Osteocyte (in vitro differentiated cells): ENCODE measurements around the gene HOXA10. TPM values are rescaled to one million over a fixed set of nuclear protein-coding genes. Genes with fewer than 3 reads are reported as not detected.

Source experiments
- DNase-seq: peaks from one replicate; pipeline ENCODE4 v3.0.0; 2021; ENCODE audit warnings: mixed read lengths; ENCODE audit not compliant: unreplicated experiment; ENCODE audit errors: extremely low spot score
- H3K27ac Mint-ChIP-seq: one replicate; pipeline ENCODE4 v1.8.0; 2021; ENCODE audit warnings: mild to moderate bottlenecking, mixed read lengths; ENCODE audit not compliant: unreplicated experiment
- H3K27me3 Mint-ChIP-seq: one replicate; pipeline ENCODE4 v1.8.0; 2021; ENCODE audit warnings: mixed read lengths; ENCODE audit not compliant: unreplicated experiment
- H3K36me3 Mint-ChIP-seq: one replicate; pipeline ENCODE4 v1.8.0; 2021; ENCODE audit warnings: mixed read lengths; ENCODE audit not compliant: unreplicated experiment
- H3K4me1 Mint-ChIP-seq: one replicate; pipeline ENCODE4 v1.8.0; 2021; ENCODE audit warnings: mixed read lengths; ENCODE audit not compliant: unreplicated experiment
- H3K4me3 Mint-ChIP-seq: one replicate; pipeline ENCODE4 v1.8.0; 2021; ENCODE audit warnings: mild to moderate bottlenecking, moderate library complexity, mixed read lengths; ENCODE audit not compliant: unreplicated experiment
- H3K9me3 Mint-ChIP-seq: one replicate; pipeline ENCODE4 v1.8.0; 2021; ENCODE audit warnings: mixed read lengths; ENCODE audit not compliant: unreplicated experiment
- total RNA-seq: library from RNA; stranded (reverse); gene quantifications from 2 replicates; pipeline ENCODE4 v1.2.1, GENCODE V29; 2021
- TF ChIP-seq, protein P1 (sequence below): fragments of 200-600 bp; sonication (generic); IDR thresholded peaks from 2 replicates; pipeline ENCODE4 v1.5.0; 2021; ENCODE audit warnings: antibody characterized with exemption, mild to moderate bottlenecking, moderate library complexity

HOXA10 gene
- total RNA-seq, 1 donor from 2014 or later: not detected

DNA sequence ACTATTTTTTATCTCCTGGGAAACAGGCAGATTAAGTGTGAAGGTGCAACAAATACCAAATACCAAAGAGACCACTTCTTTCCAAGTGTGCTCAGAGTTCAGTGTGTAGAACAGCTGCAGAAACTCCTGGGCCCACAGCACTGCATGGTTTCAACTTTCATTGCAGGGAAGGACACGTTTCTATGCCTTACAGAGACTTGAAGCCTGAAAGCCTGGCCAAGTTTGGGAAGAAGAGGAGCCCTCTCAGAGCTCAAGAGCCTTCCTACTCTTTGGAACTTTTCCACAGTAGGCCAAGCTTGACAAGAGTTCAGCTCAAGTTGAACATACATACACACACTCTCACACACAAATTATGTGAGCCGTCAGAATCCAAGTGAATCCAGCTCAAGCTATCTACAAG is 46.1 kb downstream of the HOXA10 start:
- no peaks in the 10 kb centered on the region for H3K9me3 Mint-ChIP-seq
- peaks cover 2% of the 10 kb centered on the region for H3K4me1 Mint-ChIP-seq
- H3K27me3 Mint-ChIP-seq: peaks cover 90% of the 10 kb centered on the region
- H3K27ac Mint-ChIP-seq: no peak overlapping the region
- H3K36me3 Mint-ChIP-seq: no peaks in the 10 kb centered on the region
- no peak for DNase-seq
- H3K4me3 Mint-ChIP-seq: no peak overlapping the region
- TF ChIP-seq, protein P1, sequence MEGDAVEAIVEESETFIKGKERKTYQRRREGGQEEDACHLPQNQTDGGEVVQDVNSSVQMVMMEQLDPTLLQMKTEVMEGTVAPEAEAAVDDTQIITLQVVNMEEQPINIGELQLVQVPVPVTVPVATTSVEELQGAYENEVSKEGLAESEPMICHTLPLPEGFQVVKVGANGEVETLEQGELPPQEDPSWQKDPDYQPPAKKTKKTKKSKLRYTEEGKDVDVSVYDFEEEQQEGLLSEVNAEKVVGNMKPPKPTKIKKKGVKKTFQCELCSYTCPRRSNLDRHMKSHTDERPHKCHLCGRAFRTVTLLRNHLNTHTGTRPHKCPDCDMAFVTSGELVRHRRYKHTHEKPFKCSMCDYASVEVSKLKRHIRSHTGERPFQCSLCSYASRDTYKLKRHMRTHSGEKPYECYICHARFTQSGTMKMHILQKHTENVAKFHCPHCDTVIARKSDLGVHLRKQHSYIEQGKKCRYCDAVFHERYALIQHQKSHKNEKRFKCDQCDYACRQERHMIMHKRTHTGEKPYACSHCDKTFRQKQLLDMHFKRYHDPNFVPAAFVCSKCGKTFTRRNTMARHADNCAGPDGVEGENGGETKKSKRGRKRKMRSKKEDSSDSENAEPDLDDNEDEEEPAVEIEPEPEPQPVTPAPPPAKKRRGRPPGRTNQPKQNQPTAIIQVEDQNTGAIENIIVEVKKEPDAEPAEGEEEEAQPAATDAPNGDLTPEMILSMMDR: no peak

GRCh38 chr7:27126596-27127327 is 47.4 kb downstream of the HOXA10 start:
- H3K36me3 Mint-ChIP-seq: no peaks in the 10 kb centered on the region
- H3K27ac Mint-ChIP-seq: no peak overlapping the region
- DNase-seq: no peak
- H3K9me3 Mint-ChIP-seq: no peaks in the 10 kb centered on the region
- H3K27me3 Mint-ChIP-seq: peaks cover 91% of the 10 kb centered on the region
- TF ChIP-seq, protein P1: no peak
- no peak overlapping the region for H3K4me3 Mint-ChIP-seq
- H3K4me1 Mint-ChIP-seq: peaks cover 2% of the 10 kb centered on the region

DNA sequence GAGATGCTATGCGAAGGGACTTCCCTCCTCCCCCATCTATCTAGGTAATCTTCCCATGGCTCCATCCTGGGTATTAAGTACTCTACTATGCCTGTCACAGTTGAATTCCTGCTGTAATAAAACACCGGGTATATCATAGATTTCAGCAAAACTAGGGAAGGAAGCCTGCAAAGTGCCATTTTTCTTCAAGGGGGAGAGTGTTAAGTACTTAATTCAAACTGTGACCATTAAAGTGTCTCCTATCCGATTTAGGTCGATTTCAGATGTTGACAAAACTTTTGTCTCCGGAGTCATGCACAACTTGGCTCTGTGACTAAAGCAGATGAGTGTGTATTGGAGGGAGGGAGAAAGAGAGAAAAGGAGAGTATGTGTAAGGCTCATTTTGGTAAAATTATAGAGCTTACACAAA is 48.1 kb downstream of the HOXA10 start:
- no peaks in the 10 kb centered on the region for H3K4me1 Mint-ChIP-seq

DNA sequence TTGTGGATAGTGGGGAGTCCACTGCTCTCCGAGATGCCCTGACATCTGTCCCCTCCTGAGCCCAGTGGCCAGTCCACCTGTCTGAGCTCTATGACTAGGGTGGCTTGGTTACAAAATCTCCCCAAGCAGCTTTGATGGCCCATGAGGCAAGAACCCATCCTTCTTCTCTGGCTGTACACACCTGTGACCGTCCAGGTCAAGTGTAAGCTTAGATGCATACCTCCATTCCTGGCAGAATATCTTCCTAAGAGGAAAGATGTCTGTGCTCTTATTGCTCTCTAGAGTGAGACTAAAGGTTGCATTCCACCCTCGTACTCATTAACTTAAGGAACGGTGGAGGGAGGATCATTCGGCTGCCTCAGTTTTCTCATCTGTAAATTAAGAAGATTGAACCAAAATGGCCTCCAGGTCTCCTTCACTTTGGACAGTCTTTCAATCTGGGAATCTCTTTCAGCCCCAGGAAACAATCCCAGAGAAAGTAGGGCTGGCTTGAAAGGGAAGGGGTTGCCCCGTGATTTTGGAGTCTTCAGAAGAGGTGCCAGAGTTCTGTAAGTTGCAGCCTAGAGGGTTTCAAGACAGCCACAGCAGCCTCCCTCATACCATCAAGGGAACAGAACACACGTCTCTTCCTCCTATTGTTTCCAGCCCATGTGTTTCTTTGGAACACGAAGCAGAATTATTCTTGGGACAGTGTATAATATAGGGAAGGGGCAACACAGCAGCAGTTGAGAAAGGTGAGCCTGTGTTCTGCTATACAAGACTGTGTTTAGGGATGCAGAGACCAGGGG is 49.0 kb downstream of the HOXA10 start:
- peaks cover 96% of the 10 kb centered on the region for H3K27me3 Mint-ChIP-seq
- H3K27ac Mint-ChIP-seq: no peak overlapping the region
- no peaks in the 10 kb centered on the region for H3K4me1 Mint-ChIP-seq
- no peaks in the 10 kb centered on the region for H3K36me3 Mint-ChIP-seq
- TF ChIP-seq, protein P1: no peak
- no peak for DNase-seq
- H3K4me3 Mint-ChIP-seq: no peak overlapping the region
- no peaks in the 10 kb centered on the region for H3K9me3 Mint-ChIP-seq

More for the DNA sequence above, 48.1 kb downstream of the HOXA10 start:
- Mint-ChIP-seq H3K27me3 (peaks cover 91% of the 10 kb centered on the region), H3K9me3 (no peaks in the 10 kb centered on the region), H3K27ac (no peak overlapping the region), H3K36me3 (no peaks in the 10 kb centered on the region), H3K4me3 (no peak overlapping the region)
- DNase-seq: no peak
- TF ChIP-seq, protein P1: no peak
